NCI-H2081 (cell line): Measurements from ENCODE around the gene GOLT1A.

Experiments
- DNase-seq, 2 experiments: peaks; one replicate each; lab custom pipeline; 2025; lab: John Stamatoyannopoulos, UW

The GOLT1A gene

GRCh38 chr1:204154568-204155255, 59.1 kb downstream of the GOLT1A start:
- DNase-seq = no peak

GRCh38 chr1:204153667-204154066, 60.1 kb downstream of the GOLT1A start:
- DNase-seq = no peak

- no peak for DNase-seq
Measured at GRCh38 chr1:204152310-204153044, 61.3 kb downstream of the GOLT1A start.

GRCh38 chr1:204151552-204152309, 62.1 kb downstream of the GOLT1A start, which contains the start of gene ETNK2:
ETNK2 (minus strand) TSS chr1:204152044; CDS start chr1:204151852, 192 bp downstream.
- DNase-seq = peak; percentile 55 to 67

GRCh38 chr1:204150702-204151551, 62.9 kb downstream of the GOLT1A start:
- no peak for DNase-seq

- no peak for DNase-seq
Measured at GRCh38 chr1:204149635-204150565, 63.9 kb downstream of the GOLT1A start.

GRCh38 chr1:204149107-204149506, 64.7 kb downstream of the GOLT1A start:
- no peak for DNase-seq
